Suppressor macrophage treated with lipopolysaccharide for 4 hours (primary cell): ENCODE measurements around the gene FER.
"Not testable (repeated sequence)": the region's sequence is repeated elsewhere in the genome, so short reads cannot be mapped to it uniquely, and the experiment has no call there.

ENCODE experiments used
- DNase-seq: peaks from one replicate; pipeline ENCODE4 v3.0.0-alpha.2; 2020

FER gene

GRCh38 chr5:108748401-108749127 lies 867 bp downstream of the FER start:
- peak; percentile 98 for DNase-seq

- DNase-seq, result peak; percentile 37
Measured at GRCh38 chr5:108749128-108749861, 1.6 kb downstream of the FER start.

GRCh38 chr5:108753331-108753730 lies 5.6 kb downstream of the FER start:
- no peak for DNase-seq

GRCh38 chr5:108753877-108754276 lies 6.2 kb downstream of the FER start:
- no peak for DNase-seq

GRCh38 chr5:108760512-108760911 lies 12.8 kb downstream of the FER start:
- DNase-seq, result no peak

- no peak for DNase-seq
Measured at GRCh38 chr5:108762660-108763059, 15.0 kb downstream of the FER start.

- DNase-seq, result no peak
Measured at GRCh38 chr5:108763222-108763916, 15.7 kb downstream of the FER start.

GRCh38 chr5:108765647-108766046 lies 17.9 kb downstream of the FER start:
- no peak for DNase-seq

GRCh38 chr5:108766916-108767315 lies 19.2 kb downstream of the FER start:
- not testable (repeated sequence) for DNase-seq

- no peak for DNase-seq
Measured at GRCh38 chr5:108769352-108769751, 21.7 kb downstream of the FER start.

- no peak for DNase-seq
Measured at GRCh38 chr5:108772626-108773025, 24.9 kb downstream of the FER start.

- no peak for DNase-seq
Measured at GRCh38 chr5:108773330-108773729, 25.6 kb downstream of the FER start.

- DNase-seq, result not testable (repeated sequence)
Measured at GRCh38 chr5:108774079-108774478, 26.4 kb downstream of the FER start.

GRCh38 chr5:108777582-108777981 lies 29.9 kb downstream of the FER start:
- DNase-seq, result not testable (repeated sequence)

GRCh38 chr5:108784577-108784976 lies 36.9 kb downstream of the FER start:
- not testable (repeated sequence) for DNase-seq

- no peak for DNase-seq
Measured at GRCh38 chr5:108786806-108787483, 39.2 kb downstream of the FER start.

GRCh38 chr5:108788142-108788541 lies 40.4 kb downstream of the FER start:
- DNase-seq, result no peak

GRCh38 chr5:108793207-108793606 lies 45.5 kb downstream of the FER start:
- no peak for DNase-seq

- not testable (repeated sequence) for DNase-seq
Measured at GRCh38 chr5:108794349-108794748, 46.7 kb downstream of the FER start.

GRCh38 chr5:108797396-108797795 lies 49.7 kb downstream of the FER start:
- no peak for DNase-seq

- DNase-seq, result no peak
Measured at GRCh38 chr5:108797986-108798385, 50.3 kb downstream of the FER start.

- no peak for DNase-seq
Measured at GRCh38 chr5:108798513-108799265, 51.0 kb downstream of the FER start.
